Trophoblast cell (in vitro differentiated cells and primary cell): ENCODE data around the gene PHETA1.

Experiments
- DNase-seq, 2 donors: peaks; one replicate each; pipeline ENCODE4 v3.0.0-alpha.2; 2016
- H2AFZ ChIP-seq: 2 replicates; pipeline ENCODE4 v1.6.1; 2013; ENCODE audit warnings: low read length, moderate library complexity, mild to moderate bottlenecking; ENCODE audit not compliant: insufficient read depth, poor library complexity
- H2AK5ac ChIP-seq: 2 replicates; pipeline ENCODE4 v1.6.1; 2013; ENCODE audit warnings: mild to moderate bottlenecking, low read length
- H2BK120ac ChIP-seq: 2 replicates; pipeline ENCODE4 v1.6.1; 2013; ENCODE audit warnings: low read length, mild to moderate bottlenecking, moderate library complexity; ENCODE audit not compliant: insufficient read depth, poor library complexity
- H2BK12ac ChIP-seq: 2 replicates; pipeline ENCODE4 v1.6.1; 2013; ENCODE audit warnings: mild to moderate bottlenecking, low read length, moderate library complexity
- H2BK5ac ChIP-seq: 2 replicates; pipeline ENCODE4 v1.6.1; 2013; ENCODE audit warnings: low read length, low read depth, moderate library complexity, mild to moderate bottlenecking; ENCODE audit not compliant: poor library complexity
- H3K14ac ChIP-seq: 2 replicates; pipeline ENCODE4 v1.6.1; 2013; ENCODE audit warnings: mild to moderate bottlenecking, low read length
- H3K18ac ChIP-seq: 2 replicates; pipeline ENCODE4 v1.6.1; 2013; ENCODE audit warnings: mild to moderate bottlenecking, low read length
- H3K23ac ChIP-seq: 2 replicates; pipeline ENCODE4 v1.6.1; 2013; ENCODE audit warnings: low read length
- H3K27ac ChIP-seq: 2 replicates; pipeline ENCODE4 v1.5.1; 2013; ENCODE audit warnings: low read depth, mild to moderate bottlenecking, inconsistent platforms, low read length, moderate library complexity
- H3K27me3 ChIP-seq: 2 replicates; pipeline ENCODE4 v1.6.1; 2013; ENCODE audit warnings: inconsistent platforms, mild to moderate bottlenecking, low read length, moderate library complexity; ENCODE audit not compliant: insufficient read depth
- H3K36me3 ChIP-seq, 2 experiments: 1 replicate in 1 of 2; 2 replicates in 1 of 2; pipeline ENCODE4 v1.6.1; 2013; ENCODE audit warnings: low read length in 2 of 2, mild to moderate bottlenecking in 2 of 2, moderate library complexity in 1 of 2; ENCODE audit not compliant: insufficient read depth in 2 of 2, control insufficient read depth in 1 of 2
- H3K4ac ChIP-seq: 2 replicates; pipeline ENCODE4 v1.6.1; 2013; ENCODE audit warnings: low read depth, mild to moderate bottlenecking, low read length, moderate library complexity
- H3K4me1 ChIP-seq, 2 experiments: 1 replicate in 1 of 2; 2 replicates in 1 of 2; pipeline ENCODE4 v1.6.1; 2013; ENCODE audit warnings: low read length in 2 of 2, mild to moderate bottlenecking in 2 of 2, moderate library complexity in 1 of 2; ENCODE audit not compliant: insufficient read depth in 2 of 2, control insufficient read depth in 1 of 2
- H3K4me2 ChIP-seq: 2 replicates; pipeline ENCODE4 v1.6.1; 2013; ENCODE audit warnings: inconsistent platforms, mild to moderate bottlenecking, low read length, moderate library complexity
- H3K4me3 ChIP-seq: 2 replicates; pipeline ENCODE4 v1.5.1; 2013; ENCODE audit warnings: mild to moderate bottlenecking, low read depth, low read length, inconsistent platforms
- H3K79me1 ChIP-seq: one replicate; pipeline ENCODE4 v1.6.1; 2013; ENCODE audit warnings: low read length
- H3K79me2 ChIP-seq: 2 replicates; pipeline ENCODE4 v1.6.1; 2013; ENCODE audit warnings: low read length, mild to moderate bottlenecking; ENCODE audit not compliant: control insufficient read depth, insufficient read depth, poor library complexity
- H3K9ac ChIP-seq: 2 replicates; pipeline ENCODE4 v1.6.1; 2013; ENCODE audit warnings: mild to moderate bottlenecking, low read length
- H3K9me3 ChIP-seq: 2 replicates; pipeline ENCODE4 v1.6.1; 2013; ENCODE audit warnings: low read depth, mild to moderate bottlenecking, control low read depth, inconsistent platforms, low read length; ENCODE audit not compliant: insufficient read depth
- H4K12ac ChIP-seq: 2 replicates; pipeline ENCODE4 v1.6.1; 2013; ENCODE audit warnings: low read depth, mild to moderate bottlenecking, low read length, moderate library complexity
- H4K8ac ChIP-seq: 2 replicates; pipeline ENCODE4 v1.6.1; 2013; ENCODE audit warnings: low read depth, mild to moderate bottlenecking, low read length, moderate library complexity
- H4K91ac ChIP-seq: one replicate; pipeline ENCODE4 v1.6.1; 2013; ENCODE audit warnings: low read depth, mild to moderate bottlenecking, low read length, moderate library complexity
- WGBS: extraction: QIAGEN DNeasy Blood & Tissue Kit; methylation state at CpG from one replicate; pipeline ENCODE4 v1.1.7; 2013; ENCODE audit warnings: missing lambda C conversion rate; ENCODE audit not compliant: insufficient read length, insufficient coverage; ENCODE audit errors: extremely low coverage; 5-methylcytosine and 5-hydroxymethylcytosine counted together

PHETA1 gene

GRCh38 chr12:111366075-111366474 is 2.8 kb downstream of the PHETA1 start:
- H3K9ac ChIP-seq = no peak overlapping the region
- no CpG with 5 or more reads among the region's 10 CpGs for WGBS

GRCh38 chr12:111363578-111363977 is 5.3 kb downstream of the PHETA1 start:
- H4K91ac ChIP-seq = peak overlapping the region; percentile 56
- no peak overlapping the region for H3K27ac ChIP-seq
- H4K12ac ChIP-seq = no peak overlapping the region
- peaks cover 1% of the 10 kb centered on the region for H3K9me3 ChIP-seq
- no peak overlapping the region for H4K8ac ChIP-seq
- peak overlapping the region; percentile 20 for H3K4me2 ChIP-seq
- peak overlapping the region; percentile 24 for H3K4me3 ChIP-seq
- no peak overlapping the region for H2BK5ac ChIP-seq
- no peaks in the 10 kb centered on the region for H3K27me3 ChIP-seq
- peak overlapping the region; percentile 38 for H2BK12ac ChIP-seq
- peak overlapping the region; percentile 16 for H2BK120ac ChIP-seq
- H3K18ac ChIP-seq = peak overlapping the region; percentile 31
- peaks cover 15 to 25% of the 10 kb centered on the region in 2 experiments for H3K36me3 ChIP-seq
- peaks cover 35 to 37% of the 10 kb centered on the region in 2 experiments for H3K4me1 ChIP-seq
- H3K9ac ChIP-seq = no peak overlapping the region
- no peak overlapping the region for H2AK5ac ChIP-seq
- H3K14ac ChIP-seq = no peak overlapping the region
- no peak overlapping the region for H3K4ac ChIP-seq
- WGBS = no CpG with 5 or more reads among the region's 3 CpGs
- peaks cover 7% of the 10 kb centered on the region for H3K79me2 ChIP-seq
- DNase-seq = peak; percentile 48 to 73
- H3K23ac ChIP-seq = no peak overlapping the region
- peaks cover 13% of the 10 kb centered on the region for H3K79me1 ChIP-seq
- no peak overlapping the region for H2AFZ ChIP-seq

More at GRCh38 chr12:111366075-111366474, 2.8 kb downstream of the PHETA1 start:
- H4K91ac ChIP-seq = no peak overlapping the region
- peaks cover 1% of the 10 kb centered on the region for H3K9me3 ChIP-seq
- no peak overlapping the region for H3K23ac ChIP-seq
- no peak overlapping the region for H3K27ac ChIP-seq
- no peak overlapping the region for H2AK5ac ChIP-seq
- peaks cover 15 to 25% of the 10 kb centered on the region in 2 experiments for H3K36me3 ChIP-seq
- no peak overlapping the region for H2BK120ac ChIP-seq
- DNase-seq = no peak
- no peak overlapping the region for H2BK5ac ChIP-seq
- H4K8ac ChIP-seq = no peak overlapping the region
- H3K4me3 ChIP-seq = no peak overlapping the region
- no peak overlapping the region for H3K4me2 ChIP-seq
- H3K79me2 ChIP-seq = peaks cover 10% of the 10 kb centered on the region
- H3K79me1 ChIP-seq = peaks cover 17% of the 10 kb centered on the region
- no peak overlapping the region for H2AFZ ChIP-seq
- no peak overlapping the region for H2BK12ac ChIP-seq
- no peak overlapping the region for H3K4ac ChIP-seq
- H3K27me3 ChIP-seq = no peaks in the 10 kb centered on the region
- no peak overlapping the region for H3K14ac ChIP-seq
- no peak overlapping the region for H4K12ac ChIP-seq
- no peak overlapping the region for H3K18ac ChIP-seq
- H3K4me1 ChIP-seq = peaks cover 40% of the 10 kb centered on the region in 2 experiments

- H3K23ac ChIP-seq = no peak overlapping the region
- no CpG with 5 or more reads among the region's 59 CpGs for WGBS
- H3K9me3 ChIP-seq = peaks cover 1% of the 10 kb centered on the region
- H3K4ac ChIP-seq = peak overlapping the region; percentile 3
- peak overlapping the region; percentile 31 for H3K18ac ChIP-seq
- DNase-seq = no peak
- no peak overlapping the region for H3K9ac ChIP-seq
- peaks cover 9% of the 10 kb centered on the region for H3K79me1 ChIP-seq
- peak overlapping the region; percentile 36 for H4K8ac ChIP-seq
- peaks cover 29 to 33% of the 10 kb centered on the region in 2 experiments for H3K4me1 ChIP-seq
- H2BK5ac ChIP-seq = no peak overlapping the region
- no peaks in the 10 kb centered on the region for H3K27me3 ChIP-seq
- H3K14ac ChIP-seq = peak overlapping the region; percentile 38
- no peak overlapping the region for H3K4me3 ChIP-seq
- peak overlapping the region; percentile 38 for H2BK12ac ChIP-seq
- no peak overlapping the region for H2AFZ ChIP-seq
- H3K27ac ChIP-seq = no peak overlapping the region
- peaks cover 3% of the 10 kb centered on the region for H3K79me2 ChIP-seq
- H4K91ac ChIP-seq = peak overlapping the region; percentile 56
- no peak overlapping the region for H3K4me2 ChIP-seq
- H2AK5ac ChIP-seq = peak overlapping the region; percentile 38
- peaks cover 15 to 25% of the 10 kb centered on the region in 2 experiments for H3K36me3 ChIP-seq
- H2BK120ac ChIP-seq = peak overlapping the region; percentile 16
- no peak overlapping the region for H4K12ac ChIP-seq
Measured at GRCh38 chr12:111362687-111363475, 6.0 kb downstream of the PHETA1 start.

- H3K23ac ChIP-seq = no peak overlapping the region
- H4K8ac ChIP-seq = no peak overlapping the region
- no peak overlapping the region for H3K4me3 ChIP-seq
- H3K14ac ChIP-seq = no peak overlapping the region
- WGBS = no CpG with 5 or more reads among the region's 18 CpGs
- peaks cover 1% of the 10 kb centered on the region for H3K9me3 ChIP-seq
- DNase-seq = peak; percentile 92
- H3K18ac ChIP-seq = no peak overlapping the region
- H3K4me1 ChIP-seq = peaks cover 24 to 28% of the 10 kb centered on the region in 2 experiments
- no peak overlapping the region for H2AFZ ChIP-seq
- H2BK12ac ChIP-seq = no peak overlapping the region
- H2BK5ac ChIP-seq = no peak overlapping the region
- H3K27ac ChIP-seq = no peak overlapping the region
- no peak overlapping the region for H4K12ac ChIP-seq
- H3K4ac ChIP-seq = no peak overlapping the region
- H2BK120ac ChIP-seq = no peak overlapping the region
- H2AK5ac ChIP-seq = no peak overlapping the region
- no peaks in the 10 kb centered on the region for H3K27me3 ChIP-seq
- no peak overlapping the region for H4K91ac ChIP-seq
- H3K36me3 ChIP-seq = peaks cover 15 to 25% of the 10 kb centered on the region in 2 experiments
- no peak overlapping the region for H3K9ac ChIP-seq
- H3K79me1 ChIP-seq = peaks cover 9% of the 10 kb centered on the region
- peaks cover 3% of the 10 kb centered on the region for H3K79me2 ChIP-seq
- no peak overlapping the region for H3K4me2 ChIP-seq
Measured at GRCh38 chr12:111361717-111362576, 6.9 kb downstream of the PHETA1 start.
